ENCODE results near the gene GIGYF1.

GRCh38 chr7:100736671-100737070 is 42.6 kb upstream of the GIGYF1 start:
- TF ChIP-seq EP300 (conservative IDR thresholded peaks at IDR 0.05; ENCODE audit: poor library complexity, severe bottlenecking), result no peak
- no peak for TF ChIP-seq SMC3 (conservative IDR thresholded peaks at IDR 0.05; ENCODE audit: poor library complexity)
- no peak for TF ChIP-seq CTCF (IDR thresholded peaks at IDR 0.05; ENCODE audit: poor library complexity, severe bottlenecking)
- no peak for TF ChIP-seq TAF1 (IDR thresholded peaks at IDR 0.05; ENCODE audit: low read depth)
- no peak for TF ChIP-seq EZH2 (IDR thresholded peaks at IDR 0.05; ENCODE audit: borderline replicate concordance, insufficient read depth, low read length, poor library complexity, severe bottlenecking)
- no peak for TF ChIP-seq POLR2AphosphoS5 (IDR thresholded peaks at IDR 0.05)
- TF ChIP-seq RAD21 (conservative IDR thresholded peaks at IDR 0.05), result no peak
- TF ChIP-seq REST (IDR thresholded peaks at IDR 0.05; ENCODE audit: borderline replicate concordance), result no peak
- no peak for TF ChIP-seq MXI1 (conservative IDR thresholded peaks at IDR 0.05; ENCODE audit: poor library complexity, severe bottlenecking)
